HG03095 (cell line): ENCODE data around the gene ZW10.
"Not testable (repeated sequence)": the region's sequence is repeated elsewhere in the genome, so short reads cannot be mapped to it uniquely, and the experiment has no call there.

Experiments
- ATAC-seq: cut with Tn5 transposase; IDR thresholded peaks from one replicate; pipeline ENCODE4 v1.9.1; 2021; ENCODE audit warnings: moderate library complexity; ENCODE audit not compliant: unreplicated experiment

ZW10 gene

GRCh38 chr11:113764527-113765219, 8.8 kb downstream of the ZW10 start:
- ATAC-seq, result no peak

- not testable (repeated sequence) for ATAC-seq
Observed at GRCh38 chr11:113763040-113763439, 10.5 kb downstream of the ZW10 start.

GRCh38 chr11:113760241-113760640, 13.3 kb downstream of the ZW10 start:
- no peak for ATAC-seq

GRCh38 chr11:113752932-113753331, 20.6 kb downstream of the ZW10 start:
- ATAC-seq, result no peak

GRCh38 chr11:113736323-113736722, 37.2 kb downstream of the ZW10 start:
- no peak for ATAC-seq

GRCh38 chr11:113732092-113732491, 41.4 kb downstream of the ZW10 start:
- no peak for ATAC-seq

GRCh38 chr11:113730887-113731726, 42.4 kb downstream of the ZW10 start:
- ATAC-seq, result no peak

- no peak for ATAC-seq
Observed at GRCh38 chr11:113729456-113729855, 44.0 kb downstream of the ZW10 start.

- no peak for ATAC-seq
Observed at GRCh38 chr11:113728814-113729213, 44.7 kb downstream of the ZW10 start.

GRCh38 chr11:113725913-113726312, 47.6 kb downstream of the ZW10 start:
- no peak for ATAC-seq

GRCh38 chr11:113725407-113725806, 48.1 kb downstream of the ZW10 start:
- ATAC-seq, result no peak

GRCh38 chr11:113724778-113725177, 48.7 kb downstream of the ZW10 start:
- ATAC-seq, result no peak

- ATAC-seq, result no peak
Observed at GRCh38 chr11:113723787-113724186, 49.7 kb downstream of the ZW10 start.

- no peak for ATAC-seq
Observed at GRCh38 chr11:113722934-113723333, 50.6 kb downstream of the ZW10 start.

GRCh38 chr11:113722221-113722620, 51.3 kb downstream of the ZW10 start:
- ATAC-seq, result no peak

GRCh38 chr11:113721462-113722066, 51.9 kb downstream of the ZW10 start:
- ATAC-seq, result no peak

- not testable (repeated sequence) for ATAC-seq
Observed at GRCh38 chr11:113720478-113720877, 53.0 kb downstream of the ZW10 start.

GRCh38 chr11:113715882-113716625, 57.4 kb downstream of the ZW10 start:
- no peak for ATAC-seq

- no peak for ATAC-seq
Observed at GRCh38 chr11:113715273-113715672, 58.2 kb downstream of the ZW10 start.

GRCh38 chr11:113710989-113711388, 62.5 kb downstream of the ZW10 start:
- no peak for ATAC-seq
